Measurements from ENCODE around the gene MRGPRD.
"Not testable (repeated sequence)": the region's sequence is repeated elsewhere in the genome, so short reads cannot be mapped to it uniquely, and the experiment has no call there.

Gene MRGPRD

GRCh38 chr11:68994161-68994893, 13.5 kb upstream of the MRGPRD start:
- no peak for DNase-seq (ENCODE audit: low read depth in 3 of 3)

- no peak for DNase-seq (ENCODE audit: low read depth in 3 of 3)
These were observed 12.8 kb upstream of the MRGPRD start for GRCh38 chr11:68993546-68993945.

DNA sequence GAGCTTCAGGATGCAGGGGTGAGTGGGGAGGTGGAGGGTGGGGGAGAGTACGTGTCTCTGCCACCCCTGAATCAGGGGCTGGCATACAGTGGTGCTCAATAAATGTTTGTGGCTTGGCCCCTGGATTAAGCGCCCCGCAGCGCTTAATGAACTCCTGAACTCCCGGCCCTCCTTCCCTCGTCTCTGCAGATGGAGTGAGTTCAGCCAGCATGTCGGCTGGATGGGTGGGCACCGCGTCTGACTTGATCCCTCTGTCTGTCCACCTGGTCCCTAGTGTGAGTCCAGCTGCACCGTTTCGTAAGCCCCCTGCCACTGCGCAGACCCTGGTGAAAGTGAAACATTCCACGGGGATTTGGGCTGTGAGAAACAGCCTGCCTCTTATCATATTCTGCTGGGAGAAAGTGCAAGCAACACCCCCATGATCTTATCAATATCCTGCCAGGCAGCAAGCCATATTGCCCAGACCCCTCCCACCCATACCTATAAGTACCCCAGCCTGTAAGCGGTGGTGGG, 12.0 kb upstream of the MRGPRD start:
- no peak for DNase-seq (ENCODE audit: low read depth in 3 of 3)

DNA sequence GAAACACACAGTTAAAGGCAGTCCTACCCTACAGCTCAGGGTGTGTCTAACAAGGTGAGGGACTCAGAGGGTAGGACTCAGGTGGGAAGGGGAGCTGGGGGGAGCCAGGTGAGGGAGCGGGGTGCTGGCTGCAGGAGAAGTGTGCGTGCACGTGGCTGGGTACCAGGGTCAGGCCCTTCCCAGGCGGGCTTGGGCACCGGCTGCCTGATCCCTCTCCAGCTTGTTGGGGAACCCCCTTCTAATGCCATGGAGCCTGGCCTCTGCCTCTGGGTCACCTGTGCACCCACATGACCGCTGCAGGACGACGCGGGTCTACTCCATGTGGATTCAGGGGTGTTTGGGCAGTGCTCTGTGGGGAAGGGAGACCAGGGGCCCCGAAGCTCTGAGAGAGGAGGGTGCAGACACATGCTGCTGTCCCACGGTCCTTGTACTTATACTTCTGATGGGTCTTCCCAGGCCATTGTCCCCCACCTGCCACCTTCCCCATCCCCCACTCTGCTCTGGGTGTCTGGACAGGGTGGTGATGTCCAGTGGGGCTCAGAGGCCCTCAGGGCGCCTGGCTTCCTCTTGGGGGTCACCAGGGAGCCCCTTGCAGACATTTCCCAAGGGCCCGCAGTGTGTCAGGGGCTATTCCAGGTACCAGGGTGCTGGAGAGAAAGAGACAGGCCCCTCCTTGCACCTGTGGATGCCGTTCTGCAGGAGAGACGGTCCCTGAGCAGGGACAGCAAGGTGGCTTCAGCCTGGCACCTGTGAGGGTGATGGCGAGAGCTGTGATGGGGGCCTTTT, 10.4 kb upstream of the MRGPRD start:
- no peak for DNase-seq (ENCODE audit: low read depth in 3 of 3)

- DNase-seq (ENCODE audit: low read depth in 3 of 3): no peak
These were observed 9.3 kb upstream of the MRGPRD start for GRCh38 chr11:68989936-68990606.

DNA sequence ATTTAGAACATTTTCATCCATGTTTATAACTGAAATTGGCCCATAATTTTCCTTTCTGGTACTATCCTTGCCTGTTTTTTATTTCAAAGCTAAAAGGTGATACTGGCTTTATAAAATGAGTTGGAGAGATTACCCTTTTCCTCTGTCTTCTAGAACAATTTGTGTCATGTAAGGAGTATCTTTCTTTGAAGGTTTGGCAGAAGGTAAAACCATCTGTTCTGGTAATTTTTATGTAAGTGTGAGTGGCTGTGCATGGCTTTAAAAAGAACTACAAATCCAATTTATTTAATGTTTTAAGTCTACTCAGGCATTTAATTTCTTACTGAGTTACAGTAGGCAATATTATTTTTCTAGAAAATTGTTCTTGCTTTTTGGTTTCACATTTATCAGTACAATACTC, 7.7 kb upstream of the MRGPRD start:
- no peak for DNase-seq (ENCODE audit: low read depth in 3 of 3)

- no peak for DNase-seq (ENCODE audit: low read depth in 3 of 3)
These were observed 6.4 kb upstream of the MRGPRD start for GRCh38 chr11:68987211-68987610.

DNA sequence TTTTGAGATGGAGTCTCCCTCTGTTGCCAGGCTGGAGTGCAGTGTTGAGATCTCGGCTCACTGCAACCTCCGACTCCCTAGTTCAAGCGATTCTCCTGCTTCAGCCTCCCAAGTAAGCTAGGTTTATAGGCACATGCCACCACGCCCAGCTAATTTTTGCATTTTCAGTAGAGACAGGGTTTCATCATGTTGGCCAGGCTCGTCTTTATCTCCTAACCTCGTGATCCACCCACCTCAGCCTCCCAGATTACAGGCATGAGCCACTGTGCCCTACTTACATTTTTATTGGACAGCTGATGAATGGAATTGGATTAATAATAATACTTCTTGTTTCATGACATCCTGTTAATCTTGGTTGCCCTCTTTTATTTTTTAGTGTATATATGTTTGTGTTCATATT, 3.0 kb upstream of the MRGPRD start:
- DNase-seq (ENCODE audit: low read depth in 3 of 3): no peak

DNA sequence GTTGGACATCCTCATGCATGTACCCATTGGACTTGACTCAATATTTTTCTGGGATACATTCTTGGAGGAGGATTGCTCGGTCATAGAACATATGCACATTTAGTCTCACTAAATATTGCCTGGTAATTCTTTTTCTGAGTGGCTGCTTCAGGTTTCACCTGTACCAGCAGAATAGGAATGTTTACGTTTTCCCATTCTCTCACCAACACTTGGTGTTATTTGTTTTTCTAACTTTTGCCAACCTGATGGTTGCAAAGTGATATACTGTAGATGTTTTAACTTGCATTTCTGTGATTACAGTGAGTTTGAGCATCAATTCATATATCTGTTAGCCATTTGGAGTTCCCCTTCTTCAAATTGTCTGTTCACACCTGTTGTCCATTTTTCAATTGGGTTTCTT, 1.3 kb upstream of the MRGPRD start:
- no peak for DNase-seq (ENCODE audit: low read depth in 3 of 3)

DNA sequence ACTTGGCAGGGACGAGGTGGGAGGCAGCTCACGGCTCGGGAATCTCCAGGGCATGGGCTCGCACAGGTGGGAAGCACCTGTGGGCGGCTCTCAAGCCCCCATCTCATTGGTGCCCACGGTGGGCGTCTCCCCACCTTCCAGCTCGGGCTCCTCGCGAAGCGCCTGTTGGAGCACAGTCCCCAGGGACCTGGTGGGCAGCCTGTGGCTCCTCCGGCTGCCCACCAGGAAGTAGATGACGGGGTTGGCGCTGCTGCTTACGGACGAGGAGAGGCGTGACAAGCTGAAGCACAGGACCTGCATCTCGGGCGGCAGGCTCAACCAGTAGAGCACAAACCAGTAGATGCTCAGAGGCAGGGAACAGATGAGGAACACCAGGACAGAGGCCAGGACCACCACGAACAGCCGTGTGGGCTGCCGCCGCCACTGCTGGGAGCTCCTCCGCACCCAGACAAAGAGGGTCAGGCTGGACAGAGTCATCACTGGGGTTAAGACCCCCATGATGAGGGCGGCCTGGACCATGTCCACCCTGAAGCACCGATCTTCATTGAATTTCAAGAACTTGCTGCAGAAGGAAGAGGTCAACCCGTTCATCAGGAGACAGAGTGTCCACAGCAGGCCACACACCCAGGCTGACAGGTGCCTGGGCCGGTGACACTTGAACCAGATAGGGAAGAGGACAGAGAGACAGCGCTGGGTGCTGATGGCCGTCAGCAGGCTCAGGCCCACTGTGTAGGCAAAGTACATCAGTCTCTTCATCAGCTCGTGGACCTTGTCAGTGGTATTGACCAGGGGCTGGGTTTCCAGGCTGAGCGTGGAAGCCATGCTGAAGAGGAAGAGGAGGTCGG, 633 bp downstream of the MRGPRD start:
- DNase-seq (ENCODE audit: low read depth in 3 of 3): no peak

GRCh38 chr11:68978931-68979594, 1.7 kb downstream of the MRGPRD start:
- DNase-seq (ENCODE audit: low read depth in 3 of 3): no peak

- no peak for DNase-seq (ENCODE audit: low read depth in 3 of 3)
These were observed 2.2 kb downstream of the MRGPRD start for GRCh38 chr11:68978626-68978930.

DNA sequence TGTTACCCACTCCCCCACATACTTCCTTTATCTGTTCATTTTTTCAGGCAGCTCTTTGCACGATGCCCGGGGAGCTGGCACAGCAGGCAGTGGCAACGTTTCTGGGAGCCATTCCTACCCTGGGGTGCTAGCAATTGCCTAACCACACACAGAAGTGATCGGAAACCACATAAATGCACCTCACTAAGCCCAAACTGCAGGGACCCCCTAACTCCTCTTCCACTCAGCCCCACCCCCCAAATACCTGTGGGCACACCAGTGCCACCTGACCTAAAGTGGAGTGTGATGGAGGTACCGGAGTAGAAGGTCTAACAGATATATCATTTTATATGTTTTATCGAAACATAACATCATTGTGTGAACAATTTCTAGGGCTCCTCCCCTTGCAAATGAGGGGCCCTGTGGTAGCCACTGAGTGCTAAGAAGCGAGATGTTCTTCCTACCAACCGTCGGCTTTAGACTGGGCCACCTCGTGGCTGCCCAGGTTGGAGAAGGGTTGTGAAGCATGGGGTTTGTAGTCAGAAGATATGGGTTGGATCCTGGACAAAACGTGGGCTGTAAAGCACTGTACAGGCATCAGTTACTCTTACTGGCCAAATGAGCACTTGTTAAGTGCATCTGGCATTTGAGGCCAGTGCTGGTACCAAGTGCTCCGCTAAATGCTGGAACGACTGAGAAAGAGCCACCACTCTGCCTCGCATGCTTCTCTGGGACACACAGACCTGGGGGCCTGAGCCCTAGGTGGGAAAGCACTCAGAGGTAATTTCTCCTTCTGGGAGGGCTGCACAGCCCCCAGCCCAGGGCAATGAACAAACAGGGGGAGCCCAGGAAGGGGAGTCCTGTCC, 2.8 kb downstream of the MRGPRD start:
- DNase-seq (ENCODE audit: low read depth in 3 of 3): no peak

DNA sequence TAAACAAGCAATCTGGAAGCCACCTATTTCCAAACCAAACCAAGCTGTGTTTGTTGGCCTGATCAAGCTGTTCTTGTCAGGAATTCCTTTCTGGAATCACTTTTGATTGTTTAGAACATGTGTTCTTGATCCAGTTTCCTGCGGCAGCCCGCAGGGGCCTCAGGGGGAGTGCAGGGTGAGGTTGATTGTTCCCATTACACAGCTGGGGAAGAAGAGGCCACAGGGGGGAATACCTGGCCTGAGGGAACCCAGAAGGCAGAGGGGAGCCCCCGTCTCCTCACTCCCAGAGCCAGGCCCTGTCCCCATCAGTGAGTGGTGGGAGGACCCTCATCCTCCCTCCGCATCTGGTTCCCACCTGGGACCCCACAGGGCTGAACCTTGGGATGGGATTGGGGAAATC, 4.2 kb downstream of the MRGPRD start:
- DNase-seq (ENCODE audit: low read depth in 3 of 3): no peak

DNA sequence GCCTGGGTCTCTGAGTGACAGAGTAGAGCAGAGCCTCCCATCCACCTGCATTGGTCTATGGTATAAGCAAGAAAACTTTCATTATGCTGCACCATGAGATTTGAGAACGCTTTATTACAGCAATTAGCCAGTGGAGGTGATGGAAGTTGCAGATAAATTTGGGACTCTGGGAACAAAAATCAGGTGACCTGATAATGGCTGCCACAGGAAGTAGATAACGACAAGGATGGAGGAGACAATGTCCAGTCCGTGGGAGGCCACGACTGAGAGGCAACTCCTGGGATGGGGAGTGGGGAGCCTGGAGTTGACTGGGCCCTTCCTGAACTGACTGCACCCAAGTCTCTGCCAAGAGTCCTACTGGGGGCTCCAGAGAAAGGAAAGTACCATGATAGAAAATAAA, 4.7 kb downstream of the MRGPRD start:
- no peak for DNase-seq (ENCODE audit: low read depth in 3 of 3)

- DNase-seq (ENCODE audit: low read depth in 3 of 3): no peak
These were observed 6.2 kb downstream of the MRGPRD start for GRCh38 chr11:68974421-68975194.

- DNase-seq (ENCODE audit: low read depth in 3 of 3): not testable (repeated sequence)
These were observed 7.1 kb downstream of the MRGPRD start for GRCh38 chr11:68973706-68974105.

DNA sequence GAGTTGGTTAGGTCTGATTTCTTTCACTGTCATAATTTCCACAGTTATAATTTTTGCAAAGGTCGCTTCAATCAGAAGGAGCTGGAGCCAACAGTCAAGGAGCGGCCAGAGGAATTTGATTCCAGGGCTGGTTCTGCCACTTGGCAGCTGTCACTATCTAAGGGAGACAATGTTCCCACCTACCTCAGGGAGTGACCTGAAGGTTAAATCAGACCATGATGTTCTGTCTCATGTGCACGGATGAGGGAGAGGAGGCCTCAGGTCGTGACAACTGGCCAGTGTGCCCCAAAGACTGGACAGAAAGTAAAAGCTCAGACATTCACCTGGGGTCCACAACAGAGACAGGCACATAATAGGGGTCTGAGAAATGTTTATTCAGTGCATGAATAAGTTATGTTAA, 7.6 kb downstream of the MRGPRD start:
- no peak for DNase-seq (ENCODE audit: low read depth in 3 of 3)

DNA sequence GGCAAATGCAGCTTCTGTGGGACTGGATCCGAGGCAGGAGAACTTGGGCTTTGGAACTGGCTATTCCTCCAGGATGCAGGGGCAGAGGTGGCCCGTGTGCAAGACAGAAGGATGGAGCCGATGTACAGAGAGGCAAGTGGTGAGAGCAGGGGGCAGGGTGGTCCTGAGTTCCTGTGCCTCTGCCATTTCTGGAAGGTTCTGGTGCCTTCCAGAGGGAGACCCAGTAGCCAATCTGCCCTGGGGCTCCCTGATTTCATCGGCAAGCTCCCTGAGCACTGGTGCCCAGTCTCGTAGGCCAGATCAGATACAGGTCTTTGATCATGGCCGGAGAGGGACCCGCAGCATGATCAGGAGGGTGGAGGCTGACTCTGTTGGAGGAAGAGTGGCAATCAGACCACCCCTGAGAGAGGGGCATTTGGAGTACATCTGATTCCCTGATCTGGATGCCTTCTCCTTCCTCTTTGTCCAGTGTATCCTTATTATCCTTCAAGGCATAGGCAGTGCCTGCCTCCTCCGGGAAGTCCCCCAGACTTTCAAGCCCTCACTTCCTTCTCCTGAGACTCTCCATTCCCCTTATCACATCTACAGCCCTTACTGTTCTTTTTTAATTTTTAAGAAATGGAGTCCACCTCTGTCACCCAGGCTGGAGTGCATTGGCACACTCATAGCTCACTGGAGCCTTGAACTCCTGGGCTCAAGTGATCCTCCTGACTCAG, 9.7 kb downstream of the MRGPRD start:
- no peak for DNase-seq (ENCODE audit: low read depth in 3 of 3)
